ENCODE results near the gene KCNC3.

- TF ChIP-seq ZNF140 (tag by site-specific recombination; IDR thresholded peaks at IDR 0.05), result no peak
- TF ChIP-seq ZNF776 (tag by site-specific recombination; IDR thresholded peaks at IDR 0.05; ENCODE audit: borderline replicate concordance), result no peak
- no peak for TF ChIP-seq CTCF (tag by site-specific recombination; IDR thresholded peaks at IDR 0.05)
- no peak for TF ChIP-seq ZSCAN5A (tag by site-specific recombination; IDR thresholded peaks at IDR 0.05)
- TF ChIP-seq ZNF138 (tag by site-specific recombination; IDR thresholded peaks at IDR 0.05; ENCODE audit: borderline replicate concordance), result no peak
- TF ChIP-seq ZNF335 (tag by site-specific recombination; conservative IDR thresholded peaks at IDR 0.05), result no peak
- no peak for TF ChIP-seq ZBTB20 (tag by site-specific recombination; IDR thresholded peaks at IDR 0.05)
Measured at GRCh38 chr19:50358483-50359327, 29.5 kb upstream of the KCNC3 start.

Data from HEK293 (cell line).